Osteocyte (in vitro differentiated cells): ENCODE results near the gene CYP27B1. TPM values are rescaled to one million over a fixed set of nuclear protein-coding genes. Genes with fewer than 3 reads are reported as not detected.
"Not testable (repeated sequence)": the region's sequence is repeated elsewhere in the genome, so short reads cannot be mapped to it uniquely, and the experiment has no call there.

Experiments
- DNase-seq: peaks from one replicate; pipeline ENCODE4 v3.0.0; 2021; ENCODE audit warnings: mixed read lengths; ENCODE audit not compliant: unreplicated experiment; ENCODE audit errors: extremely low spot score
- H3K27ac Mint-ChIP-seq: one replicate; pipeline ENCODE4 v1.8.0; 2021; ENCODE audit warnings: mild to moderate bottlenecking, mixed read lengths; ENCODE audit not compliant: unreplicated experiment
- H3K27me3 Mint-ChIP-seq: one replicate; pipeline ENCODE4 v1.8.0; 2021; ENCODE audit warnings: mixed read lengths; ENCODE audit not compliant: unreplicated experiment
- H3K36me3 Mint-ChIP-seq: one replicate; pipeline ENCODE4 v1.8.0; 2021; ENCODE audit warnings: mixed read lengths; ENCODE audit not compliant: unreplicated experiment
- H3K4me1 Mint-ChIP-seq: one replicate; pipeline ENCODE4 v1.8.0; 2021; ENCODE audit warnings: mixed read lengths; ENCODE audit not compliant: unreplicated experiment
- H3K4me3 Mint-ChIP-seq: one replicate; pipeline ENCODE4 v1.8.0; 2021; ENCODE audit warnings: mild to moderate bottlenecking, moderate library complexity, mixed read lengths; ENCODE audit not compliant: unreplicated experiment
- H3K9me3 Mint-ChIP-seq: one replicate; pipeline ENCODE4 v1.8.0; 2021; ENCODE audit warnings: mixed read lengths; ENCODE audit not compliant: unreplicated experiment
- total RNA-seq: library from RNA; stranded (reverse); gene quantifications from 2 replicates; pipeline ENCODE4 v1.2.1, GENCODE V29; 2021
- TF ChIP-seq, protein P1 (sequence below): fragments of 200-600 bp; sonication (generic); IDR thresholded peaks from 2 replicates; pipeline ENCODE4 v1.5.0; 2021; ENCODE audit warnings: antibody characterized with exemption, mild to moderate bottlenecking, moderate library complexity

The CYP27B1 gene
- total RNA-seq, 1 donor from 2014 or later, result 1.7 TPM

DNA sequence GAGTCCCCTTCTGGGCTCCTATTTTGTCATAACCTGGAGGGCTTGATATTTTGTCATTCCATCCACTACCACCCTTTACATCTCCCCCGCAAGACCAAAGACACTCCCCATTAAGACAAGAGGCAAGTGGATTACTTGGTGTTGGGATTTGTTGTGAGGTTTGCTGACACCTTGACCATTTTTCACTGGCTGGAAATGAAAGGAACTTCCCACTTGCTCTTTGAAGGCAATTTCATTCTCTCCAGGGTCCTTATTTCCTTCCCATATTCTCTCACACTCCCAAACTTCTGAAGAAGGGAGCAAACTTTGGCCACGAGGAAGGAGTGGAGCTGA is 43.3 kb downstream of the CYP27B1 start:
- H3K4me3 Mint-ChIP-seq, result no peak overlapping the region
- no peaks in the 10 kb centered on the region for H3K9me3 Mint-ChIP-seq
- TF ChIP-seq, protein P1, sequence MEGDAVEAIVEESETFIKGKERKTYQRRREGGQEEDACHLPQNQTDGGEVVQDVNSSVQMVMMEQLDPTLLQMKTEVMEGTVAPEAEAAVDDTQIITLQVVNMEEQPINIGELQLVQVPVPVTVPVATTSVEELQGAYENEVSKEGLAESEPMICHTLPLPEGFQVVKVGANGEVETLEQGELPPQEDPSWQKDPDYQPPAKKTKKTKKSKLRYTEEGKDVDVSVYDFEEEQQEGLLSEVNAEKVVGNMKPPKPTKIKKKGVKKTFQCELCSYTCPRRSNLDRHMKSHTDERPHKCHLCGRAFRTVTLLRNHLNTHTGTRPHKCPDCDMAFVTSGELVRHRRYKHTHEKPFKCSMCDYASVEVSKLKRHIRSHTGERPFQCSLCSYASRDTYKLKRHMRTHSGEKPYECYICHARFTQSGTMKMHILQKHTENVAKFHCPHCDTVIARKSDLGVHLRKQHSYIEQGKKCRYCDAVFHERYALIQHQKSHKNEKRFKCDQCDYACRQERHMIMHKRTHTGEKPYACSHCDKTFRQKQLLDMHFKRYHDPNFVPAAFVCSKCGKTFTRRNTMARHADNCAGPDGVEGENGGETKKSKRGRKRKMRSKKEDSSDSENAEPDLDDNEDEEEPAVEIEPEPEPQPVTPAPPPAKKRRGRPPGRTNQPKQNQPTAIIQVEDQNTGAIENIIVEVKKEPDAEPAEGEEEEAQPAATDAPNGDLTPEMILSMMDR, result no peak
- H3K27me3 Mint-ChIP-seq, result peaks cover 6% of the 10 kb centered on the region
- H3K36me3 Mint-ChIP-seq, result peaks cover 22% of the 10 kb centered on the region
- peaks cover 23% of the 10 kb centered on the region for H3K4me1 Mint-ChIP-seq
- H3K27ac Mint-ChIP-seq, result no peak overlapping the region
- DNase-seq, result no peak

- H3K27ac Mint-ChIP-seq, result no peak overlapping the region
- DNase-seq, result peak; percentile 76
- H3K9me3 Mint-ChIP-seq, result no peaks in the 10 kb centered on the region
- peaks cover 2% of the 10 kb centered on the region for H3K27me3 Mint-ChIP-seq
- TF ChIP-seq, protein P1, result no peak
- H3K4me3 Mint-ChIP-seq, result no peak overlapping the region
- peaks cover 23% of the 10 kb centered on the region for H3K4me1 Mint-ChIP-seq
- peaks cover 26% of the 10 kb centered on the region for H3K36me3 Mint-ChIP-seq
Measured at GRCh38 chr12:57722716-57723629, 43.9 kb downstream of the CYP27B1 start.

- Mint-ChIP-seq H3K36me3 (peaks cover 27% of the 10 kb centered on the region), H3K4me1 (peaks cover 22% of the 10 kb centered on the region)
- H3K27ac Mint-ChIP-seq, H3K27me3 Mint-ChIP-seq, H3K4me3 Mint-ChIP-seq, H3K9me3 Mint-ChIP-seq: not testable (repeated sequence)
- DNase-seq, result peak; percentile 68
Measured at GRCh38 chr12:57721846-57722608, 44.9 kb downstream of the CYP27B1 start.

DNA sequence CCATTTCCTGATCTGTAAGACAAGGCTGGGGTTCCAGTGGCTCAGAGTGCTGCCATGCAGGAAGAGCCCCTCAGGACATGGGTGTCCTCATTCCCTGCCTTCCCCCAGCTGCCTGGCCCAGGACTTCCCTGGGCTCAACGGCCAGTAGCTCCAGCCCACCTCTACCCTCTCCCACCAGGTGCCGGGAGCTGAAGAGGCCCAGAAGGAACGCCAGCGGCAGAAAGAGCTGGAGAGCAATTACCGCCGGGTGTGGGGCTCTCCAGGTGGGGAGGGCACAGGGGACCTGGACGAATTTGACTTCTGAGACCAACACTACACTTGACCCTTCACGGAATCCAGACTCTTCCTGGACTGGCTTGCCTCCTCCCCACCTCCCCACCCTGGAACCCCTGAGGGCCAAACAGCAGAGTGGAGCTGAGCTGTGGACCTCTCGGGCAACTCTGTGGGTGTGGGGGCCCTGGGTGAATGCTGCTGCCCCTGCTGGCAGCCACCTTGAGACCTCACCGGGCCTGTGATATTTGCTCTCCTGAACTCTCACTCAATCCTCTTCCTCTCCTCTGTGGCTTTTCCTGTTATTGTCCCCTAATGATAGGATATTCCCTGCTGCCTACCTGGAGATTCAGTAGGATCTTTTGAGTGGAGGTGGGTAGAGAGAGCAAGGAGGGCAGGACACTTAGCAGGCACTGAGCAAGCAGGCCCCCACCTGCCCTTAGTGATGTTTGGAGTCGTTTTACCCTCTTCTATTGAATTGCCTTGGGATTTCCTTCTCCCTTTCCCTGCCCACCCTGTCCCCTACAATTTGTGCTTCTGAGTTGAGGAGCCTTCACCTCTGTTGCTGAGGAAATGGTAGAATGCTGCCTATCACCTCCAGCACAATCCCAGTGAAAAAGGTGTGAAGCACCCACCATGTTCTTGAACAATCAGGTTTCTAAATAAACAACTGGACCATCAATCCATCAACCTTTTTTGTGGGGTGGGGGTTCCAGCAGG is 46.0 kb downstream of the CYP27B1 start:
- Mint-ChIP-seq H3K36me3 (peaks cover 25% of the 10 kb centered on the region), H3K4me1 (peaks cover 16% of the 10 kb centered on the region), H3K27me3 (no peaks in the 10 kb centered on the region), H3K9me3 (no peaks in the 10 kb centered on the region), H3K27ac (no peak overlapping the region), H3K4me3 (no peak overlapping the region)
- TF ChIP-seq, protein P1, result no peak
- DNase-seq, result peak; percentile 73
